A549 (cell line): Measurements from ENCODE around the gene OR51B5.

Experiments used
- HOXA7 ChIP-seq: fragments of 250-450 bp; sonication (Bioruptor Pico); IDR thresholded peaks from 2 replicates; pipeline ENCODE4 v1.5.0; 2020; ENCODE audit warnings: mild to moderate bottlenecking, moderate library complexity
- ZFP36 ChIP-seq: fragments of 450-650 bp; IDR thresholded peaks from 2 replicates; pipeline ENCODE4 v1.6.1; 2014; ENCODE audit warnings: borderline replicate concordance; ENCODE audit not compliant: partially characterized antibody
- TF ChIP-seq, protein P1 (sequence below): IDR thresholded peaks from 2 replicates; pipeline ENCODE4 v1.6.1; 2012
- TF ChIP-seq, protein P2 (sequence below): fragments of >200 bp; sonication (Bioruptor Twin); formaldehyde crosslinking; IDR thresholded peaks from 3 replicates; pipeline ENCODE4 v1.5.1; 2016

DNA sequence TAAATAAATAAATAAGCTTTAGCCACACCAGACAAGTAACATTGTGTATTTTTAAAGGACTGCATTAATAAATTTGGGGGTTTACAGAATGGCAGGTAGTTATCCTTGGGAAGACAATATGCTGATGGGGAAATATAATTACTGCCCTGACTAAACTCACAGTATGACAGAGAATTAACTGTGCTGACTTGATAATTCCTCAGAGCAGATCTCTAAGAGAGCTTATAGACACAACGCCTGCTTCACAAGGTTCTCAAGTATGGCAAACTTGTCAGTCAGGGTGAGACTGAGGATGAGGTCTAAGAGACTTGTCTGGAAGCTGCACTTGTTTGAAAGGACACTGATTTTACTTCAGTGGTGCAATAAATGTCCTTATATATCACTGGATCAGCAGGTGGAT is 44.9 kb downstream of the OR51B5 start:
- TF ChIP-seq, protein P1, sequence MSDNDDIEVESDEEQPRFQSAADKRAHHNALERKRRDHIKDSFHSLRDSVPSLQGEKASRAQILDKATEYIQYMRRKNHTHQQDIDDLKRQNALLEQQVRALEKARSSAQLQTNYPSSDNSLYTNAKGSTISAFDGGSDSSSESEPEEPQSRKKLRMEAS: no peak
- TF ChIP-seq ZFP36 (no peak), HOXA7 (no peak)
- TF ChIP-seq, protein P2, sequence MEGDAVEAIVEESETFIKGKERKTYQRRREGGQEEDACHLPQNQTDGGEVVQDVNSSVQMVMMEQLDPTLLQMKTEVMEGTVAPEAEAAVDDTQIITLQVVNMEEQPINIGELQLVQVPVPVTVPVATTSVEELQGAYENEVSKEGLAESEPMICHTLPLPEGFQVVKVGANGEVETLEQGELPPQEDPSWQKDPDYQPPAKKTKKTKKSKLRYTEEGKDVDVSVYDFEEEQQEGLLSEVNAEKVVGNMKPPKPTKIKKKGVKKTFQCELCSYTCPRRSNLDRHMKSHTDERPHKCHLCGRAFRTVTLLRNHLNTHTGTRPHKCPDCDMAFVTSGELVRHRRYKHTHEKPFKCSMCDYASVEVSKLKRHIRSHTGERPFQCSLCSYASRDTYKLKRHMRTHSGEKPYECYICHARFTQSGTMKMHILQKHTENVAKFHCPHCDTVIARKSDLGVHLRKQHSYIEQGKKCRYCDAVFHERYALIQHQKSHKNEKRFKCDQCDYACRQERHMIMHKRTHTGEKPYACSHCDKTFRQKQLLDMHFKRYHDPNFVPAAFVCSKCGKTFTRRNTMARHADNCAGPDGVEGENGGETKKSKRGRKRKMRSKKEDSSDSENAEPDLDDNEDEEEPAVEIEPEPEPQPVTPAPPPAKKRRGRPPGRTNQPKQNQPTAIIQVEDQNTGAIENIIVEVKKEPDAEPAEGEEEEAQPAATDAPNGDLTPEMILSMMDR: no peak
